HG03280 (cell line): Measurements from ENCODE around the gene NFIB.

Experiments used
- ATAC-seq: cut with Tn5 transposase; IDR thresholded peaks from one replicate; pipeline ENCODE4 v1.9.1; 2021; ENCODE audit warnings: mild to moderate bottlenecking, moderate library complexity; ENCODE audit not compliant: unreplicated experiment

Gene NFIB

DNA sequence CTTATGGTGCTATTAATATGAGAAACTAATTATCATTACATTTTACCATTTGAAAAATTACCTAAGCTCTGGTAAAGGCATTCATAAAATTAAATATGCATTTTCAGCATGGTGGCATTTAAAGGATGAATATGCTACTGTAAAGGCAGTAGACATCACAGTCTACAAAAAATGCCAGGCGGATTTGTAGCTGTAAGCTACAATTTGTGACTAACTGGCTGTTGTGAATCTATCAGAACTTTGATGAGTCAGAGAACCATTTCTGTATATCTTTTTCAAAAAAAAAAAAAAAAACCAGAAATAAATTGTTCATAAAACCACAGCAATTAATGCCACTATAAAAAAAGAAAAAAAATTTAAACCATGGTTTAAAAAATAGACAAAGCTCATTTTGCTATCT lies 186.3 kb downstream of the NFIB start:
- ATAC-seq, result no peak

DNA sequence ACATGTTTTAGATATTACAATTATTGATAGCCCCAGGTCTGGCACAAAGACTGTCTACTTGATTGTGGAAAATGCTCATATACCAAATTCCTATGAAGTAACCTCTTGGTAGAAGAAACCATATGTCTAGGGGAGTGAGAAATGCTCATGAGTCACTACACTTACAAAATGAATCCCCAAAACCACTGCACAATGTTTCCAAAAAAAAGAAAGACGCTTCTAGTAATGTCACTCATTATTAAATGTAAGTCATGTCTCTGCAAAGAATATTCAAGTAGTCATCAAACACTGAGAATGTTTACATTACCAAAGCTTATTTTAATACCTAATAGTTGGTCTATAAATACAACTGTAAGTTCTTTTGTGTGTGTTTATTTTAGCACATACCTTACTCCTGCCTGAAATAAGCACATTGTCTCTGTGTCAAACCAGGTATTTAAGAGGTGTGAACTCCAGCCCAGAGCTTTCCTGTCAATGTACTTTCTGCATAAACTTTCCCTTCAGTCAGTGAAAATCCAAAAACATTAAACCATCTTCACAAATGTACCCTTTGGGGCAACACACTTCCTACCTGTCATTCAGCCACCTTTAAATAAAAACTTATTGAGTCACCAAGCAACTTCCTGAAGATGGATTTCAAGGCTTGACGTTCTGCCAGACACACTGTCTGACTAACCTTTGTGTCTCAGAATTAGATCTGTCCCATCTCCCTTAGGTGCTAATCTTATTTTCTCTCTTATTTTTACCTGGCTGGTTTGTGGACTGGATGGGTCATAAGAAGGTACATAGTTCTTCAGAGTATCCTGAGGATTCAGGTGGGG lies 194.0 kb downstream of the NFIB start:
- ATAC-seq, result no peak

GRCh38 chr9:14112226-14112625 lies 201.7 kb downstream of the NFIB start:
- no peak for ATAC-seq

- ATAC-seq, result no peak
Observed at GRCh38 chr9:14111696-14112095, 202.2 kb downstream of the NFIB start.

DNA sequence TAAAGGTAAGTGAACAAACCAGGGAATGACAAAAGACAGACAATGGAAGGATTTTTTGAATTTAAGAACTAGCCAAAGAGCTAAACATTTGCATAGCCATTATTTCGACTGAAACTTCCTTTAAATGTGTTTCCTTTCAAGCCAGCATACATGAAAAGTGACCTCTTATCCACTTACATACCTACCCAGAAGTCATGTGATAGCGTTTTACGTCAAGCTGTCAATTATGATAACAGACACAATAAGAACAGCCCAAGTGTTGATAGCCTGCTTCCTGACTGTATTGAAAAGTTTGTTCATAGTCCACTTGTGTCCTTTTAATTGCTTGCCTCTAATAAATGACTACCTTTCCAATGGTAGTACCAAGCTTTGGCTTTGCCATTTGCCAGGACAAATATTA lies 206.0 kb downstream of the NFIB start:
- no peak for ATAC-seq

DNA sequence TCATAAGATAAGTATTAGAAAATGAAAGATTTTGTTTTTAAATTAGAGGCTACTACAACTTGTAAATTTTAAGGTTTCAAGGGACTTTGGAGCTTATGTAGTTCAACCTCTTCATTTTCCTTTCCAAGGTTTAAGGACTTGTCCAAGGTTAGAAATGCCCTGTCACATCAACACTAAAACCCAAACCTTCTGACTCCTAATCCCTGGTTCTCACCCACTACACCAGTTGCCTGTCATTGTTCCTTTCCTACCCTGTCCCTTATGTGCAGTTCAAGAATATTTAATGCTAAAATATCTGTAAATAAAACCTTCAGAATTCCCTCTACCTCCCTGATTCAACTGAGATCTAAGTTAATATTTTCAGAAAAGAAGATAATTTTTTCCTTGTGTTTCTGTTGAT lies 206.4 kb downstream of the NFIB start:
- ATAC-seq, result no peak

DNA sequence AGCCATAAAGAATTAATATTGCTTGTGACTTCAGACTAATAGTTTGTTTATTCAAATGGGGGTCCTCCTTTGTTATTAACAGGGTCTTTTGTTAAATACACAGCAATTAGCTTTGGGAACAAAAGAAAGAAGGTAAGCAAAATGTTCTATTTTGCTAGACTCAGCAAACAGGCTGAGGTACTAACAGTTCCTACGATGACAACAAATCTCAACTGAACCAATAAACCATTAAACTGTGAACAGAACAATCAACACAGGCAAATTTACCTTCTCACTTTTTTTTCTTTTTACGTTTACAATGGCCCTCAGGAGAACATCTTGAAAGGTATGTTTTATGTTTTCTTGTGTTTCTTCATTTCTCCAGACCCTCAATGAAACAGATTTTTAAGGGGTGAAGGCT lies 207.2 kb downstream of the NFIB start:
- no peak for ATAC-seq

- ATAC-seq, result no peak
Observed at GRCh38 chr9:14104496-14104895, 209.4 kb downstream of the NFIB start.

DNA sequence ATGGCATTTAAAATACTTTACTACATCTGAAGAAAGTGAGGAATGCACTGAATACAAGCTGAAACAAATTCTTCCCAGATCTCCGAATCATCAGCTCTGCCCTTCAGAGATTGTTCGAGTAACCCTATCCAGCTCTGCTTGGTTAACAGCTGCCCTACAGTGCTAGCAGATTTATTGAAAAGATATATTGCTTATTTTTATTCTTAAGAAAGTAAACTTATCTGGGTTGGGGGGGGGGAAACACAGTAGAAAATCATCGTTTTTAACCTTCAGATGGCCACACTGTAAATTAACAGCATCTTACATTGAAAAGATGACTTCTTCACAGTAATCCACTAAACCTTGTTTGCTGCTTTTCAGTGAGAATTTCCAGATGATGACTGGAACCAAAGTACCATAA lies 210.8 kb downstream of the NFIB start:
- no peak for ATAC-seq

GRCh38 chr9:14099737-14100136 lies 214.2 kb downstream of the NFIB start:
- ATAC-seq, result no peak

DNA sequence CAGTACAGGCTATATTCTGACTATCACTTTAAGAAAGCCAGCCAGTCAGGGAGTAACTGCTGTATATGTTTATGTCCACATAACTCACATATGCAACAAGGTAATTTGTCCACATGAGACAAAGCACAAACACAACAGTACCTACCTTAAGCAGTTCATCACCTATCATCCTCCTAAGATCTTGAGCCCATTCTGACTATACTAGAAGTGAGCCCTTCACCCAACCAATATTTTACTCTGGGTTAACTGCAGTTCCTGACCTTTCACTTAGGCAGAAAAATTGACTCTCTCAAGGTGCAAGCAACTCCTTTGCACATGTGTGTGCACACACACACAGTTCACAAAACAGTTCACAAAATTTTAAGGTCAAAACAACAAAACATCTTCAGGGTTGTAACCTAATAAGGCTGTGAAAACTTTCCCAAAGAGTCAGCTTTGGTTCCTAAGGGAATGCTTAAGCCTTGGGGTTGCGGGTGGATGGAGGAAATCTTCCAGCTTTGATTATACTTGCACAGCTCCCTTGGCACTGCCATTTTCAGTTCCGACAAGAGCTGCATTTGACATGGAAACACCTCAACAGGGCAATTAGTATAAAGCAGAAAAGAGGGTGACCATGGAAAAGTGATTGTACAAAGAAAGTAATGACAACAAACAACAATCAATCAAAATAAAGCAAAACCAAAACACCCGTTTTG lies 215.3 kb downstream of the NFIB start:
- ATAC-seq, result no peak

DNA sequence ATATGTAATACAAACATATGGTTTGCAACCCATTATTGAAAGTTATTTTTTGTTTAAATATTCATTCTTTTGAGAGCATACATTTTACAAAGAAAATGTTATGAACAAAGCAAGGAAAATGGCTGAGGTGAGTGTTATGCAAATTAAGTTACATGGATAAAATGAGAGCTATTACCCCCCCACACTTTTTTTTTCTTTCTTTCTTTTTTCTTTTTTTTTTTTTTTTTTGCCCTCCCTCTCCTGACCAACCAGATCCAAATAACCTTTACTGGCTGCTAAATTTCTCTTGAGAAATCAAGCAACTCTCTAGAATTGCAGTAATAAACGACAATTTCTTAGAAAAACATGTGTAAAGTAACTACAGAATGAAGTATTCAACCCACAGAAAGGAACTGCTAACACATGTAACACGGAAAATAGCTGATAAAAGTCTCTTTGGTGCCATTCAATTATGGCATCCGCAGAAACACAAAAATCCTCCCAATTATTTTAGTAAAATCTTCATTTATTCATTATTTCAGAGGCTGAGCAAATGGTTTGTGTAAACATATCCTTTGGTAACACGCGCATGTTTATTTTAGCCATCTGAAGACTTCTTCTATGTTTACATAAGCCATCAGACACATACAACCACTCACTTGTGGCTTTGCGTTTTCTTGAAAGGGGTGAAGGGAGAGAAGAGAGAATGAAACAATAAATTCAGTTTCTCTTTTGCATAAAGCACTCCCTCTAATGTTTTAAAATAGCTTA lies 216.1 kb downstream of the NFIB start:
- no peak for ATAC-seq

DNA sequence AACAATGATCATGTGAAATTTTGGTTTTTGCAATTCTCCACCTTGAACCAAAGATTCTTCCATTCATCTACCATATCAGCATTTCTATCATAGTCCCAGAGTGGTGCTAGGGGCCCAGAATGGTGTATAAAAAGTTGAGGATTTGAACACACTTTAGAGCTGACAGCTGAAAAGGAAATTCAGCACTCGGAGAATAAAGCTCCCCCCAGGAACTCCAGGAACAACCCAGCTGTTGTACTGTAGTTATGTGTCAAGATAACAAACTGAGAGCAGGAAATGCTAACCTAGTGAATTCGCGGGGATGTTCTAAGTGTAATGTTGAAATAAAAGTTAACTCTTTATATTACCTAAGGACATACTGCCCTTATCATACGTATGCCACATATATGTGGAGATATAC lies 216.7 kb downstream of the NFIB start:
- ATAC-seq, result no peak

DNA sequence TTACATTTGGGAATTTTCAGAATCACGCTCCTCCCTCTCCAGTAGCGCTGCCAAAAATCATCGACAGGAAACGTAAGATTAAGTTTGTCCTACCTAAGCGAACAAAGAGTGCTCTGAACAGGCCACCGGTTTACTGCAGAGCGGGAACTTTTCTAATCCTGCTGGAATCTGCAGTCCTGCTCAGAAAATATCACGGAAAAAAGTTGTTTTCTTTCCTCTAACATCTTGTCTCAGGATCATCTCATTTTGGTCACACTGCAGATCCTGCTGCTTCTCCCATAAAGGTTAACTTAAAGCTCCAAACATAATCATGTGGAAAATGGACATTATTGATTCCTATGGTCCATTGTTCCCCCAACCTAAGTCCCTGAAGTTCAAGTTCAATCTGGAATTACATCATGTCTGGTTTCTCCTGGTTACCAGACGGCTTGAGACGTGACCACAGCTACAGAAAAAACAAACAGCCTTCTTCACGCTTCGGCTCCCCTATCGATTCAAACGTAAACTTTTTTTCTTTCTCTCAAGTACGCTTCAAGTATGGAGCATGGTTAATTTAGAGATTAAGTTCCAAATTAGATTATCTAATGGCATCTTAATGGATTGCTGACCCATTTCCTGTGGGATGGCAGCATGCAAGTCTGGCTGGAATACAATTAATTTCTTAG lies 217.6 kb downstream of the NFIB start:
- ATAC-seq, result no peak

DNA sequence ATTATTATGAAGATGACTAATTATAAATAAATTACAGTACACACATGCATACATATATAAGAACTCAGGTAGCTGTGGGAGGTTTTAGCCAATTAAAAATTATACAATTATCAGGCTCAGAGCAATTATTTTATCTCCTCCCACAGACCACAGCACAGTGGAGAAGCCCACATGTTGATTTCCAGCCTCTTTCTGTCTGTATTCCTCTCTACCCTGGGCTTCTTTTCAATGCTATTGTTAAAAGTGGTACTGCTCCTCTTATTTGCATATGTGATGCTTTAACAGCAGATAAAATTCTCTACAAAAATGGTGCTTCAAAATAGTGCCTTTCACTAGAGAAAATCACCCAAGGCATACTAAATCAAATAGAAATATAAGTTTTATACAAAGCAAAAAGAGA lies 218.7 kb downstream of the NFIB start:
- ATAC-seq, result no peak

DNA sequence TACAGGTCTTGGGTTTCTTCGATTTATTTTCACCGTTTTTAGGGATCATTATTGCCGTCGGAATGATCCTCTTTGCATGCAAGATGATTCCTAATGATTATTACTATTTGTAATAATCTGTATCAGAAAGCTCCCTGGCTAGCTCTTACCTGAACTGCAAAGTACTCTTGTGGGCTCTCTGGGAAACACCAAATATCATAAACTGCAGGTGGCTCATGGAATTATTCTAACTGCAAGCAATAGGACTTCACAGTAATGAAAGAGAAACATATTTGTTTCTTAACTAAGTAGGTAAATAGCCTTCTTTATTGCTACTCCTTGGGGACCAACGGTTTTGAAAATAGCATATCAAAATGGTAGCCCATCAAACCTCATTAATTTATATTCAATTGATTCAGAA lies 219.4 kb downstream of the NFIB start:
- no peak for ATAC-seq

- ATAC-seq, result no peak
Observed at GRCh38 chr9:14092344-14092743, 221.6 kb downstream of the NFIB start.

- ATAC-seq, result no peak
Observed at GRCh38 chr9:14089051-14089803, 224.7 kb downstream of the NFIB start.

DNA sequence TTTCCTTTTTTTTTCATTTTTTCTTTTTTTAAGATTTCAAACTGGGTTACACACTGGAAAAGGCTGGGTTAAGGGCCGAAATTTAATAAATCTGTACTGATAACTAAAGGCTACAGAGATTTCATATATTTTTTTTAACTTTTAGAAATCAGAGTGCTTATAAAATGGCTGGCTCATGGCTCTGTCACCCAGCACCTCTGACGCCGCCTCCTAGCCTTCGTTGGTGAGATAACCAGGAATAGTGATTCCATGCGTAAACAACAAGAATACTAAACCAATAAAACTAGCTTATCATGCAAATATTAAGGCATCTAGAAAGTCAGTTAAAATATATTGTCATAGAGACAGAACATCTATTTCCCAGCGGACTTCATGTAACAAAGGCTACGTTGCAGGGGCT lies 226.4 kb downstream of the NFIB start:
- no peak for ATAC-seq

- no peak for ATAC-seq
Observed at GRCh38 chr9:14086495-14086894, 227.4 kb downstream of the NFIB start.

GRCh38 chr9:14085810-14086209 lies 228.1 kb downstream of the NFIB start:
- ATAC-seq, result no peak
